H1 (cell line): ENCODE measurements around the gene RTP2. TPM values are rescaled to one million over a fixed set of nuclear protein-coding genes. Genes with fewer than 3 reads are reported as not detected.

Source experiments
- ATF3 ChIP-seq: IDR thresholded peaks from 2 replicates; pipeline ENCODE4 v1.6.1; 2011; ENCODE audit warnings: low read depth, mild to moderate bottlenecking, low read length; ENCODE audit not compliant: insufficient read depth
- FOSL1 ChIP-seq: IDR thresholded peaks from 2 replicates; pipeline ENCODE4 v1.6.1; 2011; ENCODE audit warnings: mild to moderate bottlenecking, low read depth, low read length, moderate library complexity; ENCODE audit not compliant: insufficient read depth
- GABPA ChIP-seq: IDR thresholded peaks from 2 replicates; pipeline ENCODE4 v1.6.1; 2011; ENCODE audit warnings: mild to moderate bottlenecking, low read length, moderate library complexity, borderline replicate concordance; ENCODE audit not compliant: insufficient read depth
- KDM1A ChIP-seq: fragments of 200-600, 300-600 bp; sonication (generic); IDR thresholded peaks from 2 replicates; pipeline ENCODE4 v1.7.1; 2016; ENCODE audit warnings: mild to moderate bottlenecking, low read length, borderline replicate concordance
- KDM5A ChIP-seq: fragments of 200-600 bp; IDR thresholded peaks from 2 replicates; pipeline ENCODE4 v1.7.1; 2012; ENCODE audit warnings: mild to moderate bottlenecking, low read length, inconsistent platforms, mixed read lengths
- YY1 ChIP-seq: IDR thresholded peaks from 2 replicates; pipeline ENCODE4 v1.6.1; 2011; ENCODE audit warnings: low read depth, mild to moderate bottlenecking, low read length
- polyA plus RNA-seq, 7 experiments: library from polyadenylated mRNA; depleted of rRNA in 3 of 7; stranded (reverse) in 5 of 7; unstranded in 2 of 7; fragments of >200 nt in 5 of 7; fragments of 200-250 nt in 2 of 7; gene quantifications; 1 replicate in 5 of 7; 2 replicates in 1 of 7; 4 replicates in 1 of 7; pipeline versions ENCODE4 v1.2.1 to v1.2.3, GENCODE V29; 2011 to 2013; ENCODE audit warnings: missing spikeins in 2 of 7, mixed read lengths in 2 of 7
- total RNA-seq: library from RNA; stranded (reverse); fragmentation: NEBNext Ultra II Directional; extraction: Animal tissue kit (Norgen Biotek cat#: 25700); gene quantifications from 2 replicates; pipeline ENCODE4 v1.2.1, GENCODE V29; 2021

Gene RTP2
- total and polyA plus RNA-seq, 2 of the 8 experiments (the other 6 are each of a cell fraction or from before 2014, with no cell fraction given): not detected

DNA sequence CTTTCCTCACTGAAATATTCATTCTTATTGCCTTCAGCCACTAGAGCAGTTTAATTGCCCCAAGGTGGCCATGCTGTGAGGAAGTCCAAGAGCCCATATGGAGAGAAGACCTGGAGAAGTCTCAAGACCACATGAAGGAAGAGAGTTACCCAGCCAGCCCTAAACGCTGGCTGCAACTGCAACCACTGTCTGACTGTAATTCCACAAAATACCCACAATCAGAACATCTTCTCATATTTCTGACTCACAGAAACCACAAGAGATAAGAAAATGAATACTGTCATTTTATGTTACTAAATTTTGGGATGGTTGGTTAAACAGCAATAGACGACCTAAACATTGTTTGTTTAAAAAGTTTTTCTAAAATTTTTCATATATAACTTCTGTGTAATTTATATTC, 17.5 kb downstream of the RTP2 start (continued):
- TF ChIP-seq ATF3 (no peak), KDM1A (no peak), GABPA (no peak), KDM5A (no peak), YY1 (no peak), FOSL1 (no peak)
